ENCODE measurements around the gene SEC24C.

The SEC24C gene

GRCh38 chr10:73809061-73809818, 65.1 kb downstream of the SEC24C start:
- no peak for DNase-seq

GRCh38 chr10:73810358-73810734, 66.2 kb downstream of the SEC24C start:
- DNase-seq = no peak

GRCh38 chr10:73810735-73811465, 66.7 kb downstream of the SEC24C start:
- DNase-seq = peak in 13 of 58 donors; percentile 19 to 57 (median 48)

DNA sequence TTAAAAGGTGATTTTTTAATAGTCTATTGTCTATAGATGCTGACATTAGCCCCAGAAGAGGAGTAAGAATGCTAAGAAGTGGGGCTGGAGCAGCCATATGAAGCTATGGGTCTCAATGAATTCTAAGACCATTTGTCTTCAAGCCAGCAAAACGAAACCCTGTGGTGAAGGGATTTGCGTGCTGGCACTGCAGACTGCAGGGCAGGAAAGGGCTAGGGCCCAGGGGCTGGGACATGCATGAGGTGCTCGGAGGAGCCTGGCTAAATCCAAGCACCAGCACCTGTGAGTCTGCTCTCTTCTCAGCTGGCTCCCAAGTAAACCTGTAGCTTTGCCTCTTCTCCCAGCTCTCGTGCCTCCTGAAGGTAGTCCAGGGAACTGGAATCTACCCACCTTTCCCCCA, 68.5 kb downstream of the SEC24C start:
- DNase-seq = no peak

GRCh38 chr10:73813333-73813732, 69.2 kb downstream of the SEC24C start:
- DNase-seq = no peak

DNA sequence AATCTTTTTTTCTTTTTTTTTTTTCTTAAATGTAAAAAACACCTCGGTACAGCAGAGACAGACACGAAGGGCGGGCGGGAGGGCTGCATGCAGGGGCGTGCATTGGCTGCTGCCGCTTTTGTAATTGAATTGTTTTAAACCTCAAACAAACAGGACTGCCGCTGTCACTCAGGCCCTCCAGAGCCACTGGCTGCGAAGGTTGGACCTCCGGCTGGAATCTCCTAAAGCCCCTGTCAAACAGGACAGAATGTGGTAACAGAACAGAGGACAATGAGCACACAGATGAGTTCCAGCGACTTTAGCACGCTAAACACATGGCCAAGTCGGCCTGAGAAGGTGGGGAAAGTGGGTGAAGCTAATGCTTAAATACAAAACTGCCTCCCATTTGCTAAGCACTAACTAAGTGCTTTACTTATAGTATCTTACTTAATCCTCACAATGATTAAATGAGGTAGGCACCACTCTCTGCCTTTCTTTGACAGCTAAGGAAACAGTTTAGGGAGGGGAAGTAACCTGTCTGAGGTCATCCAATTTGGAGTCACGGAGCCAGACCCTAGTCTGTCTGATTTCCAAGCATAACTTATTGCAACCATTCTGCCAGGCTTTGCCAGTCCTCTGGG, 70.2 kb downstream of the SEC24C start:
- no peak for DNase-seq

DNA sequence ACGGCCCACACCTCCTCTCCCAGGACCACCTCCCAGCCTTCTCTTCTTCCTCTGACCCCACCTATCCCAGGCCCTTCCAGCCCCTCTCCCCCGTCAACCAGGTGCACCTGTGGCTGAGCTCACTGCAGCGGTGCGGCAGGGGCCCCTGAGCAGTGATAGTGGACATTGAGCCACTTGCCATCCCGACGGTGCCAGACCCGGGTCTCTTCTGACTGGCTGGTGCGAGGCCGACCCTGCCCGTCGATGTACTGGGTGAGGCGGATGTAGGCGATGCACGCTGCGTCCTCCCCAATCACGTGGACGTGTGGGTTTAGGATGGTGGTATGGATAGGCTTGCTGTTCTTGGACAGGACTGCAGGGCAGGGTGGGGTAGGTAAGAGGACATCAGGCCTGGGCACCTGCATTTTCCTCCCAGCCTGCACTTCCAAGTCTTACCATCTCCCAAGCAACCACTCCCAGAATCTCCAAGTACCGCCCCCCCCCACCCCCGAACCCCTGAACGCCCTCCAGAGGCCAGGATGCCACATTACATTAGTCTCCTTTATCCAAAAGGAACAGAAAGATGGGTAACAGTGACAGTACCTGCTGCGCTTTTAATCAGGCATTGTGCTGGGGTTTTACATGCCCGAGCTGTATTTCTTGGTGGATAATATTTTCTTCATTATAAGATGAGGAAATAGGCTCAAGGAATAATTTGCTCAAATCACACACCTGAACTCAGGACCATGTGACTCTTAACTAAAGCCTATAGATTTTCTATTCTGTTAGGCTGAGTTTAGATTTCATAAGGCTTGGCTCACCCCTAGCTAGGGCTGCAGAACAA, 70.9 kb downstream of the SEC24C start:
- DNase-seq = no peak

DNA sequence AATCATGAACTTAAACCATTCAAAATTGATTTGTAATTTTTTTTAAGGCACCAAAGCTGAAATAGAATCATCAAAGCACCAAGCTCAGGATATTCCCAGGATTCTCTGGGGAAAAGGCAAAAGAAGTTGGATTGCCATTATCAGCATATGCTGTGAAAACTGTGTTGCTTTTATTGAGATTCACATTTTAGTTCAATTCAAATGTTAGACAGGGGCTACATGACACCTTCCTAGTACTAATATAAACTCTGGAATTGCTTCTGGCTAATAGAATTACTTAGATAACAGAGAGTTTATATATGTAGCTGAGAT, 71.5 kb downstream of the SEC24C start:
- DNase-seq = no peak

- no peak for DNase-seq
Observed at GRCh38 chr10:73816917-73817729, 73.0 kb downstream of the SEC24C start.

DNA sequence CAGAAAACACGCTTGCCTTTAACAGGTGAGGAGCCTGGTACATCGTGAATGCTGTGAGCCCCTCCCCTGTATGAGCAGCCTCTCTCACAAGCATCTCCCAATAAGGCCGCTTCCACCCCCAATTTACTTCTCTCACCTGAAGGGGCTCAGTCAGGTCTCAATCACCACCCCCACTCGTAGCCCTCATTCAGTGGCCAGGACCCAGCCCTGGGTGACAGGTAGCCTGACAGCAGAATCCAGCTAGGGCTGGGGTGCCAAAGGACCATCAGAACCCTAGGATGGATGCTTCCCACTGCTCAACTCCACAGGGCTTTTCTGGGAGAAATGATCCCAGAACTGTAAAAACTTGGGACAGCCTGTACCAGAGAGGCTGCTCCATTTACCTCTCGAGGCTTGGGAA, 73.7 kb downstream of the SEC24C start:
- DNase-seq = no peak

GRCh38 chr10:73818402-73818801, 74.2 kb downstream of the SEC24C start:
- no peak for DNase-seq

GRCh38 chr10:73819081-73819480, 74.9 kb downstream of the SEC24C start:
- DNase-seq = no peak

- DNase-seq = peak in 2 of 58 donors; percentile 8 to 12
Observed at GRCh38 chr10:73819513-73820093, 75.4 kb downstream of the SEC24C start.

Measured in anterior cingulate cortex (tissue), 58 donors.